Activated naive CD4-positive, alpha-beta T cell treated with anti-CD3 and anti-CD28 coated beads, Interleukin-2, amount 50 U/mL, for 72 hours (primary cell): ENCODE results near the gene IRS1. TPM values are rescaled to one million over a fixed set of nuclear protein-coding genes. Genes with fewer than 3 reads are reported as not detected.
A peak's percentile ranks its signal among the peaks of the same experiment; 100 is the strongest.
"Not testable (repeated sequence)": the region's sequence is repeated elsewhere in the genome, so short reads cannot be mapped to it uniquely, and the experiment has no call there.

Experiments
- ATAC-seq, 2 donors: fragments of 150-1000 bp; cut with Tn5 transposase; 2 replicates each; pipeline ENCODE4 v1.10.0; 2021; ENCODE audit warnings: mild to moderate bottlenecking in 2 of 2, moderate library complexity in 2 of 2
- DNase-seq, 2 donors: peaks; one replicate each; pipeline ENCODE4 v3.0.0; 2021 to 2022; ENCODE audit warnings: low spot score in 2 of 2
- H3K27ac Mint-ChIP-seq, 2 donors: one replicate each; pipeline ENCODE4 v1.8.0; 2022; ENCODE audit warnings: mild to moderate bottlenecking in 2 of 2, mixed read lengths in 2 of 2
- H3K36me3 Mint-ChIP-seq, 2 donors: one replicate each; pipeline ENCODE4 v1.8.0; 2022; ENCODE audit warnings: mixed read lengths in 2 of 2
- H3K9me3 Mint-ChIP-seq, 2 donors: one replicate each; pipeline ENCODE4 v1.8.0; 2022; ENCODE audit warnings: mixed read lengths in 2 of 2
- total RNA-seq, 2 donors: library from RNA; stranded (reverse); gene quantifications; one replicate each; pipeline ENCODE4 v1.2.3, GENCODE V29; 2022

Gene IRS1
- total RNA-seq = 1 to 10 TPM; 1.2 to 2.7 TPM

DNA sequence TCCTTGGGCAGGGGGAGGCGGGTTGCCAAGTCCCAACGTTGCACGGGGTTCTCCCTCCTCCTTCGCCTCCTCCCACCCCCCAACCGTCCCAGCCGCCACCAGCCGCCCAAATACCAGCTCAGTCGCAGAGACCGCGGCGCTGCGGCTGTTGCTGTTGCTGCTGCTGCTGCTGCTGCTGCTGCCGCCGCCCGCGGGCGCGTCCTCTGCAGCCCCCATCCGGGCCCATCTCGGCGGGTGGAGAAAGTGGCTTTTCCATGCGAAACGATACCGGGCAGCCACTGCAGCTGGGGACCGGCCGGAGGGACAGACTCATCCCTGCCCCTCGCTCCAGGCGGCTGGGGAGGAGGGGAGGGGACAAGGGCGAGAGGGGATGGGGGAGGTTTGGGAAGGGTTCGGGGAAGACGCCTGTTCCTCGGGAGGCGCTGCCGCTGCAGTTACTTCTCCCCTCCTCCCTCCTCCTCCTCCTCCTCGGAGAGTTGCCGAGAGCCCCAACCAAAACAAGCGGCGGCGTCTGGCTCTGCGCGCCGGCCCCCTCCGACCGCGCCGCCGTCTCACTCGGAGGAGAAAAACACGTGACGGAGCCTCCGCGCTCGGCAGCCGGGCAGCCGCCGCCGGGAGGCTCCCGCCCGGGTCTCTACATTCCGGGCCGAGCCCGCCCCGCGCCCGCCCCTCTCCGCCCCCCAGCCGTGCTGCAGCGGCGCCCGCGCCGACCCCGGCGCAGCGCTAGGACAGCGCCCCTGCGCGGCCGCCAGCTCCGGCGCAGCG is at the start of gene IRS1:
TSS of gene IRS1 (minus strand) at position 610 of the 765 bp plus-strand sequence. CDS start 1,082 bp downstream, outside the sequence.
- no peaks in the 10 kb centered on the region for H3K36me3 Mint-ChIP-seq
- DNase-seq (peak; percentile 58 to 71), ATAC-seq (peak; percentile 61 to 73)
- H3K27ac Mint-ChIP-seq = peak within 1 kb of the TSS in 1 of 2 donors; percentile 46
- no peaks in the 10 kb centered on the region for H3K9me3 Mint-ChIP-seq

GRCh38 chr2:226849349-226849748 is 49.7 kb upstream of the IRS1 start:
- Mint-ChIP-seq H3K27ac (no peak overlapping the region), H3K9me3 (no peaks in the 10 kb centered on the region), H3K36me3 (peaks cover 0 to 8% of the 10 kb centered on the region in 2 donors)
- no peak for ATAC-seq
- no peak for DNase-seq

- DNase-seq = no peak
- no peak overlapping the region for H3K27ac Mint-ChIP-seq
- ATAC-seq = no peak
- no peaks in the 10 kb centered on the region for H3K9me3 Mint-ChIP-seq
- H3K36me3 Mint-ChIP-seq = peaks cover 0 to 27% of the 10 kb centered on the region in 2 donors
Observed at GRCh38 chr2:226847511-226847910, 47.9 kb upstream of the IRS1 start.

DNA sequence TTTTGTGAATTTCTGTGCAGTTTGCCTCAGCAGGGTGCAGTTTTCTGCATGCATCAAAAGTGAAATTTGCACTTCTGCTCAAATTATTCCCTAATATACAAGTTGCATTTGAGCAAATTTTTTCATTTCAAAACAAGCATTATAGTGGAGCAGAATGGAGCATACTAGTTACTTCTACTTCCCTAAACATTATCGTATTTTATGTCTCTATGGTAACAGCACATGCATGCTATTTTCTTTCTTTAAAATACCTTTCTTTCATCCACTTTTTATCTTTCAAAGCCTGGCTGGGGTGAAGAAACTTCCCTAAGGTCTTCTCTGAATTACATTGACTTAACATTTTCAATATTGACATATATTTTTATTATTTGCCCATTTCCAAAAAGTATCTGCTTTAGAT is 47.5 kb upstream of the IRS1 start:
- Mint-ChIP-seq H3K27ac (no peak overlapping the region), H3K9me3 (no peaks in the 10 kb centered on the region)
- no peak for ATAC-seq

GRCh38 chr2:226845386-226846116 is 45.9 kb upstream of the IRS1 start:
- H3K27ac Mint-ChIP-seq = no peak overlapping the region
- no peak for ATAC-seq
- no peak for DNase-seq
- peaks cover 0 to 34% of the 10 kb centered on the region in 2 donors for H3K36me3 Mint-ChIP-seq
- H3K9me3 Mint-ChIP-seq = no peaks in the 10 kb centered on the region

More for the DNA sequence above, 47.5 kb upstream of the IRS1 start:
- H3K36me3 Mint-ChIP-seq = peaks cover 0 to 30% of the 10 kb centered on the region in 2 donors
- DNase-seq = no peak

- not testable (repeated sequence) for DNase-seq
- H3K36me3 Mint-ChIP-seq = peaks cover 4 to 40% of the 10 kb centered on the region in 2 donors
- peak overlapping the region in 1 of 2 donors; percentile 18 for H3K27ac Mint-ChIP-seq
Observed at GRCh38 chr2:226843001-226843400, 43.4 kb upstream of the IRS1 start.

DNA sequence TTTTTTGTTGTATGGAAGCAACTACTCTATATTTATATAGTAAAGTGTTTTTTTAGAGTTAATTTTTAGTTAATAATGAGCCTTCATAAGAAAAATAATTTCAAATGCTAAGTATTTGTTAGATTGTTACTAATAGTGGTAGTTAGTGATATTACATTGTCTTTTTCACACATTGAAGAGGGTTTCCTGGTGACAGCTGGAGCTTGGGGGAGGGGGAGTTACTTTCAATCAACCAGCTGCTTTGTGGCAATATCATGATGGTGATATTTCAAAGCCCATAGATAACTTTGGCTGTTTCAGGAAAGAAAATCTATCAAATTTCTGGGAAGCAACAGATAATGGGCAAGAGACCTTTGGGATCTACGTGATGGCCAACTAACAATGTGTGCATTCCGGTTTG is 40.3 kb upstream of the IRS1 start:
- ATAC-seq (no peak), DNase-seq (no peak)
- Mint-ChIP-seq H3K36me3 (peaks cover 16 to 49% of the 10 kb centered on the region in 2 donors), H3K27ac (peak overlapping the region in 1 of 2 donors; percentile 61), H3K9me3 (no peaks in the 10 kb centered on the region)

More at GRCh38 chr2:226843001-226843400, 43.4 kb upstream of the IRS1 start:
- not testable (repeated sequence) for ATAC-seq, H3K9me3 Mint-ChIP-seq

DNA sequence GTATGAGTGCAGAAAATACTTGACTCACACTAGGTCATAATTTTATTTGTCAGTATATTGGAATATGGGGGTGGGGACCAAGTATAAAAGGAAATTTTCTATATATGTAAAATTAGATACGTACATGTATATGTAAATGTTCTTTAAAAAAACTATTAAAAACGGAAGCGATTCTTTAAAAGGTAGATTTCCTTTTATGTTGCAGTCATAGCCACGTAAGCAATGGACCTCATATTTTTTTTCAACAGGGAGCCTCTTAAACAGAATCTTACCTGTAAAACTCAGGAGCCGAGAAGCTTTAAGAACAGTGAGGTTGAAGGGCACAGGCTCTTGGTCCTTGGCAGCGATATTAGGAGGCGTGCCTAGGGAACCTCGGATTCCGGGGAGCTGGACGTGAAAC is 39.5 kb upstream of the IRS1 start:
- Mint-ChIP-seq H3K27ac (peak overlapping the region; percentile 92 to 98), H3K36me3 (peaks cover 16 to 50% of the 10 kb centered on the region in 2 donors), H3K9me3 (no peaks in the 10 kb centered on the region)
- DNase-seq = no peak
- no peak for ATAC-seq

DNA sequence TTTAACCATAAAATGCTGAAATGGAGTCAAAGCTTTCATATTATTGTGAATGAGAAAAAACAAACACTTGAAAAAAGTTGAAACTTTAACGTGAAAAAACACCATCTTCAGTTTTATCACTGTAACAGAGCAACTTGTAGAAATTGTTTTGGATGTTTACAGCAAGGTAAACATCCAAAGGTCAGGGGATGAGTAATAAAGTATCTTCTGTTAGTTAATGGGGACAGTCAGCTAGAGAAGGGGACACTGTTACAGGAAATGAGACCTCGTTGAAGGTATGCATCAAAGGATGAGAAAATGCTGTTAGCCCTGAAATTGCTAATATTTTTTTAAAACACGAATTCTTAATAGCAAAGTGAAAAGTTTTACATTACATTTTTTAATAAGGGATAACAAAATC is 39.1 kb upstream of the IRS1 start:
- H3K9me3 Mint-ChIP-seq = no peaks in the 10 kb centered on the region
- peak overlapping the region; percentile 92 to 98 for H3K27ac Mint-ChIP-seq
- peaks cover 16 to 49% of the 10 kb centered on the region in 2 donors for H3K36me3 Mint-ChIP-seq
- no peak for DNase-seq
- no peak for ATAC-seq

- Mint-ChIP-seq H3K36me3 (peaks cover 16 to 42% of the 10 kb centered on the region in 2 donors), H3K9me3 (no peaks in the 10 kb centered on the region), H3K27ac (peak overlapping the region; percentile 92 to 98)
- ATAC-seq (no peak), DNase-seq (no peak)
Observed at GRCh38 chr2:226837787-226838603, 38.4 kb upstream of the IRS1 start.

DNA sequence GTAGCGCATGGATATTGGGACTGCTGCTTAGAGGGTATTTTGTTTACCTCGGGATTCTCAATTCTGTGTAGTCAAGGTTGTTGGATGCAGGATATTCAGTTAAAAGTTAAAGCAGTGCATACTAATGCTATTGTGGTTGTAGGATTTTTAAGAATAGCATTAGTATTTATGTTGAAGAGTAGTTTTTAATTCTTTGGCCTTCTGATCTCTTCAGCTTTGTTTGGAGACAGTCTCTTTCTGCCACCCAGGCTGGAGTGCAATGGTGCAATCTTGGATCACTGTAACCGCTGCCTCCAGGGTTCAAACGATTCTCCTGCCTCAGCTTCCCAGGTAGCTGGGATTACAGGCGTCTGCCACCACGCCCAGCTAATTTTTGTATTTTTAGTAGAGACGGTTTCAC is 37.7 kb upstream of the IRS1 start:
- ATAC-seq (no peak), DNase-seq (no peak)
- H3K36me3 Mint-ChIP-seq = peaks cover 17 to 39% of the 10 kb centered on the region in 2 donors
- peak overlapping the region; percentile 92 to 98 for H3K27ac Mint-ChIP-seq
- no peaks in the 10 kb centered on the region for H3K9me3 Mint-ChIP-seq

DNA sequence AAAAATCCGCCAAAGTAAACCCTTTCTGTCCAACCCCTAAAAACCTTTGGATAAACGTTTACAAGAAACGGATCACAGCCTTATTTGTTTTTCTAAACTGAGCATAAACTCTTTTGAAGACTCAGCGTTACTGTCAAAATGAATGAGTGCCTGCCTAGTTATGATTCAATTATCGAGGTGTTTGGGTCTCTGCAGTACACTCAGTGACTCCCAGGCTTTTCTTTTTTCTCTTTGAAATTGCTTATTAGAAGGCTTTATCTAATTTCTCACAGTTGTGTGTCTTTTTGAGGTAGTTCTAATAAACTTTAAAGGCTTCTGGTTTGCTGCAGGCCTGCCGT is 36.9 kb upstream of the IRS1 start:
- no peak for DNase-seq
- peak; percentile 24 to 26 for ATAC-seq
- H3K9me3 Mint-ChIP-seq = peaks cover 0 to 4% of the 10 kb centered on the region in 2 donors
- H3K36me3 Mint-ChIP-seq = peaks cover 22 to 37% of the 10 kb centered on the region in 2 donors
- H3K27ac Mint-ChIP-seq = peak overlapping the region; percentile 92 to 98

- peak; percentile 90 to 91 for DNase-seq
- H3K36me3 Mint-ChIP-seq = peaks cover 22 to 38% of the 10 kb centered on the region in 2 donors
- H3K9me3 Mint-ChIP-seq = peaks cover 0 to 4% of the 10 kb centered on the region in 2 donors
- H3K27ac Mint-ChIP-seq = peak within 1 kb of the TSS; percentile 92 to 98
- peak; percentile 89 to 93 for ATAC-seq
Observed at GRCh38 chr2:226835796-226836547, 36.4 kb upstream of the IRS1 start, which contains the start of gene RHBDD1. Gene RHBDD1 (plus strand): TSS chr2:226836054. CDS start chr2:226864694, 28,640 bp downstream.

DNA sequence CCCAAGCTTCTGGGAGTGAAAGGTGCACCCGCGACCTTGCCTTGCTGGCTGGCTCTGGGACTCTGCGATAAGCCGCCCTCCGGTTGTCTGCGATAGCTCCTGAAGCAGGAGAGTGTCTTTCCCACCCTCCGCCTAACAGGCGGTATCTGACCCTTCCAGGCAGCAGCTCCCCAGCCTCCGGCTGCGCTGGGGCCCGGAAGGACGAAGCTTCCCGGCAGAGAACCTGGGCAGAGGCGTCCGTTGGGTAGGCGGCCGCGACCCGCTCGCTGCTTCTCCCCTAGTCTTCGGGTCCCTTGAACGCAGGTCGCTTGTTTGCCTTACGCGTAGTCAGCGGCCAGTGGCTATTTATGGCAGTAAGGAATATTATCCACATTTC is 35.8 kb upstream of the IRS1 start:
- DNase-seq (no peak), ATAC-seq (peak; percentile 25 to 26)
- Mint-ChIP-seq H3K27ac (peak overlapping the region; percentile 82 to 92), H3K36me3 (peaks cover 22 to 38% of the 10 kb centered on the region in 2 donors), H3K9me3 (peaks cover 0 to 4% of the 10 kb centered on the region in 2 donors)

GRCh38 chr2:226834880-226835279 is 35.3 kb upstream of the IRS1 start:
- H3K9me3 Mint-ChIP-seq, DNase-seq, ATAC-seq: not testable (repeated sequence)
- H3K27ac Mint-ChIP-seq = peak overlapping the region; percentile 82 to 92
- peaks cover 18 to 33% of the 10 kb centered on the region in 2 donors for H3K36me3 Mint-ChIP-seq

- H3K27ac Mint-ChIP-seq = peak overlapping the region in 1 of 2 donors; percentile 29
- H3K9me3 Mint-ChIP-seq = peaks cover 0 to 4% of the 10 kb centered on the region in 2 donors
- no peak for ATAC-seq
- DNase-seq = no peak
- H3K36me3 Mint-ChIP-seq = peaks cover 11 to 24% of the 10 kb centered on the region in 2 donors
Observed at GRCh38 chr2:226832061-226832460, 32.4 kb upstream of the IRS1 start.
